Ovary (tissue), 3 donors: ENCODE measurements around the gene KCNB1.

Experiments
- EP300 ChIP-seq: sonication (generic); formaldehyde crosslinking; IDR thresholded peaks from one replicate; pipeline ENCODE4 v1.6.1; 2017; ENCODE audit warnings: antibody characterized with exemption
- POLR2A ChIP-seq: fragments of 450-650 bp; IDR thresholded peaks from one replicate; pipeline ENCODE4 v1.6.1; 2017; ENCODE audit warnings: antibody characterized with exemption, mild to moderate bottlenecking, moderate library complexity
- TF ChIP-seq, protein P1 (sequence below), 3 donors: fragments of 450-650 bp in 2 of 3; fragments of 200-600 bp in 1 of 3; IDR thresholded peaks; one replicate each; pipeline versions ENCODE4 v1.5.1 to v1.8.0; 2016 to 2022; ENCODE audit warnings: antibody characterized with exemption in 3 of 3, mild to moderate bottlenecking in 1 of 3
- donor health status: DM: no; HTN: no; CAD: no.

GRCh38 chr20:49412254-49412653 is 70.2 kb downstream of the KCNB1 start:
- TF ChIP-seq, protein P1, sequence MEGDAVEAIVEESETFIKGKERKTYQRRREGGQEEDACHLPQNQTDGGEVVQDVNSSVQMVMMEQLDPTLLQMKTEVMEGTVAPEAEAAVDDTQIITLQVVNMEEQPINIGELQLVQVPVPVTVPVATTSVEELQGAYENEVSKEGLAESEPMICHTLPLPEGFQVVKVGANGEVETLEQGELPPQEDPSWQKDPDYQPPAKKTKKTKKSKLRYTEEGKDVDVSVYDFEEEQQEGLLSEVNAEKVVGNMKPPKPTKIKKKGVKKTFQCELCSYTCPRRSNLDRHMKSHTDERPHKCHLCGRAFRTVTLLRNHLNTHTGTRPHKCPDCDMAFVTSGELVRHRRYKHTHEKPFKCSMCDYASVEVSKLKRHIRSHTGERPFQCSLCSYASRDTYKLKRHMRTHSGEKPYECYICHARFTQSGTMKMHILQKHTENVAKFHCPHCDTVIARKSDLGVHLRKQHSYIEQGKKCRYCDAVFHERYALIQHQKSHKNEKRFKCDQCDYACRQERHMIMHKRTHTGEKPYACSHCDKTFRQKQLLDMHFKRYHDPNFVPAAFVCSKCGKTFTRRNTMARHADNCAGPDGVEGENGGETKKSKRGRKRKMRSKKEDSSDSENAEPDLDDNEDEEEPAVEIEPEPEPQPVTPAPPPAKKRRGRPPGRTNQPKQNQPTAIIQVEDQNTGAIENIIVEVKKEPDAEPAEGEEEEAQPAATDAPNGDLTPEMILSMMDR (IDR thresholded peaks at IDR 0.05) = no peak
- TF ChIP-seq POLR2A (no peak), EP300 (no peak)
